BJ (cell line): Measurements from ENCODE around the gene CARMIL1. TPM values are rescaled to one million over a fixed set of nuclear protein-coding genes. Genes with fewer than 3 reads are reported as not detected.

Experiments
- CTCF ChIA-PET: fragments of 350-600 bp; formaldehyde crosslinking; extraction: SDS; loops from one replicate; lab custom pipeline; 2021; ENCODE audit warnings: antibody characterized with exemption, inconsistent platforms; lab: Yijun Ruan, JAX
- POLR2A ChIA-PET: fragments of 300-600 bp; sonication (Branson Sonifier 250); formaldehyde crosslinking; extraction: SDS; loops from one replicate; lab custom pipeline; 2021; ENCODE audit warnings: antibody characterized with exemption; lab: Charles Lee
- DNase-seq: peaks from one replicate; pipeline ENCODE4 v3.0.0-alpha.2; 2011; ENCODE audit warnings: low read depth
- H3K27me3 ChIP-seq: 2 replicates; pipeline ENCODE4 v1.6.0; 2011; ENCODE audit warnings: low read length; ENCODE audit not compliant: control insufficient read depth, insufficient read depth
- H3K36me3 ChIP-seq: 2 replicates; pipeline ENCODE4 v1.5.1; 2011; ENCODE audit warnings: low read length; ENCODE audit not compliant: control insufficient read depth, insufficient read depth
- H3K4me3 ChIP-seq: 2 replicates; pipeline ENCODE4 v1.5.1; 2011; ENCODE audit warnings: low read depth, mild to moderate bottlenecking, control low read depth, low read length
- CTCF ChIP-seq: IDR thresholded peaks from 2 replicates; pipeline ENCODE4 v1.5.1; 2011; ENCODE audit warnings: low read depth, mild to moderate bottlenecking, control low read depth, inconsistent platforms, low read length, moderate library complexity; ENCODE audit not compliant: insufficient read depth
- polyA plus RNA-seq: library from polyadenylated mRNA; depleted of rRNA; stranded (reverse); fragments of >200 nt; gene quantifications from 2 replicates; pipeline ENCODE4 v1.2.3, GENCODE V29; 2011

The CARMIL1 gene
- polyA plus RNA-seq, 1 experiment: 3.7 TPM

GRCh38 chr6:25512560-25512959, 233.4 kb downstream of the CARMIL1 start:
- ChIA-PET CTCF (interaction anchor here (1.0 to 1.8 kb wide), 4 partner anchors 23 to 234 kb away, joined by 4 to 6 read pairs (median 4); partner anchors contain the start of gene CARMIL1), POLR2A (no interaction called here)
- no peak for TF ChIP-seq CTCF
- Histone ChIP-seq H3K36me3 (no peaks in the 10 kb centered on the region), H3K27me3 (no peaks in the 10 kb centered on the region), H3K4me3 (no peak overlapping the region)
- no peak for DNase-seq

- ChIA-PET CTCF (interaction anchor here (1.0 to 1.2 kb wide), 2 partner anchors 35 to 297 kb away, joined by 3 read pairs; no protein-coding TSS in a partner anchor), POLR2A (interaction anchor here (0.5 kb wide), 1 partner anchor 207 kb away, joined by 3 read pairs; no protein-coding TSS in a partner anchor)
- DNase-seq: no peak
- Histone ChIP-seq H3K4me3 (no peak overlapping the region), H3K36me3 (no peaks in the 10 kb centered on the region), H3K27me3 (no peaks in the 10 kb centered on the region)
- no peak for TF ChIP-seq CTCF
Measured at GRCh38 chr6:25519856-25520255, 240.7 kb downstream of the CARMIL1 start.

- POLR2A ChIA-PET: no interaction called here
- CTCF ChIA-PET: interaction anchor here (0.6 kb wide), 1 partner anchor 34 kb away, joined by 3 read pairs; no protein-coding TSS in a partner anchor
Measured at GRCh38 chr6:25524542-25524941, 245.4 kb downstream of the CARMIL1 start.

GRCh38 chr6:25525078-25525477, 245.9 kb downstream of the CARMIL1 start:
- ChIA-PET CTCF (interaction anchor here (0.6 kb wide), 1 partner anchor 34 kb away, joined by 3 read pairs; no protein-coding TSS in a partner anchor), POLR2A (no interaction called here)
- TF ChIP-seq CTCF: no peak
- H3K4me3 ChIP-seq: no peak overlapping the region
- no peaks in the 10 kb centered on the region for H3K36me3 ChIP-seq
- DNase-seq: no peak
- no peaks in the 10 kb centered on the region for H3K27me3 ChIP-seq

More at GRCh38 chr6:25524542-25524941, 245.4 kb downstream of the CARMIL1 start:
- no peak for DNase-seq
- Histone ChIP-seq H3K27me3 (no peaks in the 10 kb centered on the region), H3K36me3 (no peaks in the 10 kb centered on the region), H3K4me3 (no peak overlapping the region)
- no peak for TF ChIP-seq CTCF

GRCh38 chr6:25534942-25535631, 255.9 kb downstream of the CARMIL1 start:
- Histone ChIP-seq H3K27me3 (no peaks in the 10 kb centered on the region), H3K4me3 (no peak overlapping the region), H3K36me3 (no peaks in the 10 kb centered on the region)
- CTCF ChIA-PET: interaction anchor here (0.9 to 2.6 kb wide), 5 partner anchors 12 to 44 kb away, joined by 3 to 11 read pairs (median 4); no protein-coding TSS in a partner anchor
- TF ChIP-seq CTCF: no peak
- DNase-seq: no peak
- POLR2A ChIA-PET: no interaction called here
